Bronchial epithelial cell (primary cell): ENCODE results near the gene ENOSF1. TPM values are rescaled to one million over a fixed set of nuclear protein-coding genes. Genes with fewer than 3 reads are reported as not detected.

ENCODE experiments used
- DNase-seq: peaks from one replicate; pipeline ENCODE4 v3.0.0-alpha.2; 2010; ENCODE audit warnings: low read depth
- FAIRE-seq: peaks from 2 replicates; lab custom pipeline; 2011; peaks lifted over from hg19 to GRCh38; lab: Jason Lieb, UNC
- H3K27me3 ChIP-seq: 2 replicates; pipeline ENCODE4 v1.5.1; 2011; ENCODE audit warnings: low read length; ENCODE audit not compliant: control insufficient read depth, insufficient read depth
- H3K36me3 ChIP-seq: 2 replicates; pipeline ENCODE4 v1.5.1; 2011; ENCODE audit warnings: low read length; ENCODE audit not compliant: control insufficient read depth, insufficient read depth
- H3K4me3 ChIP-seq: 2 replicates; pipeline ENCODE4 v1.5.1; 2011; ENCODE audit warnings: mild to moderate bottlenecking, low read depth, low read length, control low read depth
- total RNA-seq: library from RNA; depleted of rRNA; stranded (reverse); fragments of >200 nt; gene quantifications from 2 replicates; pipeline ENCODE4 v1.2.1, GENCODE V29; 2014
- TF ChIP-seq, protein P1 (sequence below): IDR thresholded peaks from 2 replicates; pipeline ENCODE4 v1.5.1; 2011; ENCODE audit warnings: mild to moderate bottlenecking, moderate library complexity, low read length, control low read depth, inconsistent platforms; ENCODE audit not compliant: insufficient read depth, severe bottlenecking

ENOSF1 gene
- total RNA-seq, 1 donor from 2014 or later: 25.5 TPM

DNA sequence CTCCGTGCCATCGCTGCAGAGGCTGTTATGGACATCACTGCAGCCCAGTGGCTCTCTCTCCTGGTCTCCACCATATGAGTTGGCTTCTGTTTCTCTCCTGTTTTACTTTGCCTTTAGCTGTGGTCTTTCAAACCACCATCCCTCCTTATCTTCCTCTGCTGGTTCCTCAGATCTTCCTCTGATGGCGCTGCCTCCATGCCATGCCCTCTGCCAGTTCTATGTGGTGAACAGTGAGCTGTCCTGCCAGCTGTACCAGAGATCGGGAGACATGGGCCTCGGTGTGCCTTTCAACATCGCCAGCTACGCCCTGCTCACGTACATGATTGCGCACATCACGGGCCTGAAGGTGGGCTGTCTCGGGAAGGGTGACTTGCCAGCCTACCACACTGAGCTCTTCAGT lies 41.9 kb downstream of the ENOSF1 start:
- no peak for DNase-seq
- H3K4me3 ChIP-seq: no peak overlapping the region
- peaks cover 11% of the 10 kb centered on the region for H3K36me3 ChIP-seq
- no peaks in the 10 kb centered on the region for H3K27me3 ChIP-seq
- FAIRE-seq: no peak
- TF ChIP-seq, protein P1, sequence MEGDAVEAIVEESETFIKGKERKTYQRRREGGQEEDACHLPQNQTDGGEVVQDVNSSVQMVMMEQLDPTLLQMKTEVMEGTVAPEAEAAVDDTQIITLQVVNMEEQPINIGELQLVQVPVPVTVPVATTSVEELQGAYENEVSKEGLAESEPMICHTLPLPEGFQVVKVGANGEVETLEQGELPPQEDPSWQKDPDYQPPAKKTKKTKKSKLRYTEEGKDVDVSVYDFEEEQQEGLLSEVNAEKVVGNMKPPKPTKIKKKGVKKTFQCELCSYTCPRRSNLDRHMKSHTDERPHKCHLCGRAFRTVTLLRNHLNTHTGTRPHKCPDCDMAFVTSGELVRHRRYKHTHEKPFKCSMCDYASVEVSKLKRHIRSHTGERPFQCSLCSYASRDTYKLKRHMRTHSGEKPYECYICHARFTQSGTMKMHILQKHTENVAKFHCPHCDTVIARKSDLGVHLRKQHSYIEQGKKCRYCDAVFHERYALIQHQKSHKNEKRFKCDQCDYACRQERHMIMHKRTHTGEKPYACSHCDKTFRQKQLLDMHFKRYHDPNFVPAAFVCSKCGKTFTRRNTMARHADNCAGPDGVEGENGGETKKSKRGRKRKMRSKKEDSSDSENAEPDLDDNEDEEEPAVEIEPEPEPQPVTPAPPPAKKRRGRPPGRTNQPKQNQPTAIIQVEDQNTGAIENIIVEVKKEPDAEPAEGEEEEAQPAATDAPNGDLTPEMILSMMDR: no peak

DNA sequence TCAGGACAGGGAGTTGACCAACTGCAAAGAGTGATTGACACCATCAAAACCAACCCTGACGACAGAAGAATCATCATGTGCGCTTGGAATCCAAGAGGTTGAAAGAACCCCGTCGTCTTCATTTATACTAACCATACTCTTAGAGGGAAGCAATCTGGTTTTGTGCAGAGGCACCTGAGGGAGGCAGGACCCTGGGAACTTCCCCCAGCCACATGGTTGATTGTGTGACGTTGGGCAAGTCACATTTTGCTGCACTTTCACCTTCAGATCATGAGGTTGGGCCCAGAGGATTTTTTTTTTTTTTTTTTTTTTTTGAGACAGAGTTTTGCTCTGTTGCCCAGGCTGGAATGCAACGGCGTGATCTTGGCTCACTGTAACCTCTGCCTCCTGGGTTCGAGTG lies 43.4 kb downstream of the ENOSF1 start:
- FAIRE-seq (no peak), DNase-seq (no peak)
- Histone ChIP-seq H3K27me3 (no peaks in the 10 kb centered on the region), H3K4me3 (no peak overlapping the region), H3K36me3 (peaks cover 6% of the 10 kb centered on the region)
- TF ChIP-seq, protein P1: no peak

DNA sequence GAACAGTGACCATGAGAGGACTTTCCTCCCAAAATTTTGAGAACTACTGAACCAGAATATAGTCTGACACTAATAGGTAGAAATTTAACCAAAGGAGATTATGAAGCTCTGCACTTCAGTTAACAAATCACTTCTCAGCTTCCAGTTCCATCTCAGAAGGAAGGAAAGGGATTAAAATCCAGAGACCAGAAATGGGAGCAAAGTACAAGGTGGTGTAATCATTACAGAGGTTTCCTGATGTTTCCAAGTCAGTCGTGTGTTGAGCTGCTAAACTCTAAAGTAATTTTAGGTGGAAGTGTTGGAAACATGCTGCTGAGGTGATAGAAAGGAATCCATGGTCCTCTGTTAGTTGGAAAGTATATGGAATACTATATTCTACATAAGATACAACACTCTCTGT lies 44.2 kb downstream of the ENOSF1 start:
- FAIRE-seq (no peak), DNase-seq (no peak)
- H3K4me3 ChIP-seq: no peak overlapping the region
- no peaks in the 10 kb centered on the region for H3K27me3 ChIP-seq
- TF ChIP-seq, protein P1: no peak
- H3K36me3 ChIP-seq: peaks cover 6% of the 10 kb centered on the region

DNA sequence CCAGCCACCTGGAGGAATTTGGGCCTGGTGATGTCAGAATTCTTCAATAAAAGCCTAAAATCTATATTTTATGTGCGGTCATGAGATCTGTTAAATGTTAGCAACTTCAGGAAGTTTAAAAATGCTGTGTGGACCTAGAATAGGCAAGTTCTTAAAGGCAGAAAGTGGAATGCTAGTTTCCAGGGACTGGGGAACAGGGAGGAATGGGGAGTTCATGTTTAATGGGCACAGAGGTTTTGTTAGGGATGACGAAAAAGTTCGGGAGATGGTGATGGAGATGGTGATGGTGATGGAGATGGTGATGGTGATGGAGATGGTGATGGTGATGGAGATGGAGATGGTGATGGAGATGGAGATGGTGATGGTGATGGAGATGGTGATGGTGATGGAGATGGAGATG lies 45.8 kb downstream of the ENOSF1 start:
- Histone ChIP-seq H3K27me3 (no peaks in the 10 kb centered on the region), H3K36me3 (peaks cover 9% of the 10 kb centered on the region), H3K4me3 (no peak overlapping the region)
- TF ChIP-seq, protein P1: no peak
- FAIRE-seq (no peak), DNase-seq (no peak)

DNA sequence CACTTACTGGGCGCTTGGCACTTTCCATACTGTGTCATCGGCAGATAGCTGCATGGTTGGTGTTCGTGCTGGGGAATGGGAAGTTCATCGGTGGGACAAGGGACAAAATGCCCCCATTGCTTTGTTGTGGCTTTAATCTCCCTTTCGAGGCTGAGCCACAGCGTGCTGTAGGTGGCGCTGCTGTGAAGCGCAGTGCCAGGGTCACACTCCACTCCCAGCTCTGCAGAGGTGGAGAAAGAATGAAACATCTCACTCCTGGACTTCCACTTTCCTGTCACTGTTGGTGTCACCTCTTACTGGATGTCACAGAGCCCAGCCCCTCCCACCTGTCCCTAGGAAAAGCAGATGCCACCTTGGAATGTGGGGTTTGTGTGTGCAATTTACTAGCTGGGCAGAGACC lies 46.3 kb downstream of the ENOSF1 start:
- Histone ChIP-seq H3K27me3 (no peaks in the 10 kb centered on the region), H3K4me3 (no peak overlapping the region), H3K36me3 (peaks cover 9% of the 10 kb centered on the region)
- TF ChIP-seq, protein P1: peak; percentile 32
- DNase-seq (no peak), FAIRE-seq (no peak)

DNA sequence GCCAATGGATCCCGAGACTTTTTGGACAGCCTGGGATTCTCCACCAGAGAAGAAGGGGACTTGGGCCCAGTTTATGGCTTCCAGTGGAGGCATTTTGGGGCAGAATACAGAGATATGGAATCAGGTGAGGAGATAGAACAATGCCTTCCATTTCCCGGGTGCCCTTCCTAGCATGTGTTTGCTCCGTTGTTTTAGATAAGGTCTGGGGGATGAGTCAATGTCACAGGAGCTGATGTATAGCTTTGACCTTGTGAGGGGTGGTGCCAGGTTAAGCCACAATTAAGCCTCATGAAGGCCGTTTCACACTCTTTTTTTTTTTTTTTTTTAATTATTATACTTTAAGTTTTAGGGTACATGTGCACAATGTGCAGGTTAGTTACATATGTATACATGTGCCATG lies 50.2 kb downstream of the ENOSF1 start:
- no peak for FAIRE-seq
- peaks cover 5% of the 10 kb centered on the region for H3K36me3 ChIP-seq
- no peaks in the 10 kb centered on the region for H3K27me3 ChIP-seq
- H3K4me3 ChIP-seq: no peak overlapping the region
- no peak for DNase-seq
- TF ChIP-seq, protein P1: no peak
